HG03571 (cell line): ENCODE results near the gene MN1.

Source experiments
- ATAC-seq: cut with Tn5 transposase; IDR thresholded peaks from one replicate; pipeline ENCODE4 v1.9.1; 2021; ENCODE audit not compliant: unreplicated experiment

MN1 gene

DNA sequence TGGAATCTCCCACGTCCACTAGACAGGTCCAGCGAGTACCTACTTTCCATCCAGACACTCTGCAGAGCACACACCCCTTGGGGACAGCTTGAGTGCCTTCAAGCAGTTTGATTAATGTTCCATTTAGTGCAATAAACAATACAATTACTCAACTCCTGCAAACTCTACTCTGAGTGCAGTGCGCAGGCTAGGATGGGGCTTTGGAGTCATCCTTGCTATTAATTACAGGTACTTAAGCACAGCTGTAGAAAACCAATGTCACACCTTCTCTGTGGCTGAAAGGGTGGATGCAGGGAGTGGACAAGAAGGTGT is 82.6 kb downstream of the MN1 start:
- no peak for ATAC-seq

DNA sequence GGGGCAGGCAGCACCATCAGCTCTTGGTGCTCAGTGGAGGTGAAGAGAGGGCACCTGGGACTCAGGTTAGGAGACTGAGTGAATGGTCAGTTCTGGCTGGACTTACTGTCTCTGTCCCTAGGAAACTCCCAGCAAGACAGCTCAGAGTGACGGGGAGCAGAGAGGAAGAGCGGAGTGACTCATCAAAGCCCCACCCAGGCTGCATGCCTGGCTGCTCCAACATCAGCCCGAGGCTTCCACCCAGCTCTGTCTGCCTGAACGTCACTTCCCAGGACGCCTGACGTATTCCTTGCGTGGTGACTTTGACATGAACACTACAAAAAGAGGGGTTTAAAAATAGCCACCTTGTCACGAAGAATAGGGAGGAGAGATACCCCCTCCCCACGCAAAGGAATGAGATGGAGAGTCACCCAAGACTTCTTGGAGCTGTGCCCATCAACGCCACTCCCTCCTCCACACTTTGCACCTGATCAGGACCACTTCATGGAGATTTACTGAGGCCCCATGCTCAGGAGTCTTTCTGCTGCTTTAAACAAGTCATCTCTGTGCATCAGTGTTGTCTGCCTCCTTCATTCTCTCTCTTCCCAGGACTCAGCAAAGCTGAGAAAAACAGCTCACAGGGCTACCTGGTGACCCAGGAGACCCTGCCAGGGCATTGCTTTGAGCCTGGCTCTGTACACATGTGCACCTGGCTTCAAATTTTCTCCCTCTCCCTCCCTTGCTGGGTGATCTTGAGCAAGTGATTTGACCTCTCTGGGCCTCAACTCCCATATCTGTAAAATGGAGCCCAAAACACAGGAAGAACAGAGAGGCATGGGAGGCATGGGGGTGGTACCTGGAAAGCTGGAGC is 83.1 kb downstream of the MN1 start:
- ATAC-seq: no peak

DNA sequence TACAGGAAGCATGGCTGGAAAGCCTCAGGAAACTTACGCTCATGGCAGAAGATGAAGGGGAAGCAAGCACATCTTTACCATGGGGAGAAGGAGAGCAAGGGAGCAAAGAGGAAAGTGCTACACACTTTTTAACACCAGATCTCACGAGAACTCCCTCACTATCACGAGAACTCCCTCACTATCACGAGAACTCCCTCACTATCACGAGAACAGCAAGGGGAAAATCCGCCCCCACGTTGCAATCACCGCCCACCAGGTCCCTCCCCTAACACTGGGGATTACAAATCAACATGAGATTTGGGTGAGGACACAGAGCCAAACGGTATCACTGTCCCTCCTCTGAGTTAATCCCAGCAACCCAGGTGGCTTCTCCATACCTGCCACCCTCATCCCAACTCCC is 84.5 kb downstream of the MN1 start:
- ATAC-seq: no peak

DNA sequence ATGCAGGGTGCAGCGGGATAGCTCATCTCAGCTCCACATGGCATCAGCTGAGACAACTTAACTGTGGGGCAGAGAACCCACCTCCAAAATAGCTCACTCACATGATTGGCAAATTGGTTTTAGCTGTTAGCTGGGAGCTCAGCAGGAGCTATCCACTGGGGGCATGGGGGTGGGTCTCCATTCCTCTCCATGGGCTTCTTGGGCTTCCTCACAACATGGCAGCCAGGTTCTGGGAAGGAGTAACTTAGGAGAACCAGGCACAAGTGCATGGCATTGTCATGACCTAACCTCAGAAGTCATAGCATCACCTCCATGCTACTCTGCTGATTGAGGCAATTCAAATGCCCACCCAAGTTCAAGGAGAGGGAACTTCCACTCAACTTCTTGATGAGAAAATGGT is 85.5 kb downstream of the MN1 start:
- no peak for ATAC-seq

DNA sequence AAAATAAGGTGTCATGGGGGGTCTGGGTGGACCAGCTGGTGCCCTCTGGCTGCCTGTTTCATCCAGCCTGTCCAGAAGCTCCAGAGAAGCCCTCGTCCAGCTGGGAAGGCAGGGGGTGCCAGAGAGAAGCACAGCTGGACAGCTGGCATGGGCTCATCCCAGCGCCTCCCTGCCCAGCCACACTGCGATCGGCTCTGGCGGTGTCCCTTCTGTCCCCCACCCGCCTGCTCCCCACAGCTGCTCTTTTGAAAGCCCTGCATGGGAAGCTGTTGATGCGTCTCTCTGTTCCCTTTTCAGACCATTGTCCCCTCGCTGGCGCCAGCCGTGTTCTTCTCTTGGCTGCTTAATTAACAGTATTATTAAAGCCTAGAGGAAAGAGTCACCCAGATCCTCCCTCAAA is 86.5 kb downstream of the MN1 start:
- no peak for ATAC-seq

DNA sequence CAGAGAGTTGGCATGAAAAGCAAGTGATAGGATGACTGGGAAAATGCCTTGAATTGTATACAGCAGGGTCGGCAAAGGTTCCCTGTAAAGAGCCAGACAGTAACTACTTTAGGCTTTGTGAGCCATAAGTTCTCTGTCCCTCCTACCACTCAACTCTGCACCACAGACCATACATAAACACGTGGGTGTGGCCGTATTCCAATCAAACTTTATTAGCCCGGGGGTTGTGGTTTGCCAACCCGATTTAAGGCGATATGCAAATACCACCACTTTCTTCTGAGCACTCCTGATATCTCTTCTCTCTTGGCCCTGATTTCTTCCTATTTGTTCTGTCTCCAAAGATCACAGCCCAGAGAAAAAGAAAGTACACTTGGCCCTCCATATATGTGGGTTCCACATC is 87.5 kb downstream of the MN1 start:
- no peak for ATAC-seq

DNA sequence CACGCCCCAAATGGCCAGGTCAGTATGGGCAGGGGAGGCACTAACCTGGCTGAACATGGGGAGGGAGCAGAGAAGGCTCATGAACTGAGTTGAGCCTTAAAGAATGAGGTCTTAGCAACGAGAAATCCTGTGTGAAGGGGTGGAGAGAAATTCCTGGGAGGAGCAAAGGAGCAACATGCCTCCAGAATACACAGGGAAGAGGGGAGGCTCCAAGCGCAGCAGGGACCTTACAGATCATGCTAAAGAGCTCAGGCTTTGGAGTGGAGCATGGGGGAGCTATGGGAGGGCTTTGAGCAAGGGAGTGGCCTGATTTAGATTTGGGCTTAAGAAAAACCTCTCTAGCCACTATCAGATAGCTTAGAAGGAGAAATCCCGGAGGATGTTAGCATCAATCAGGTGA is 88.1 kb downstream of the MN1 start:
- no peak for ATAC-seq

DNA sequence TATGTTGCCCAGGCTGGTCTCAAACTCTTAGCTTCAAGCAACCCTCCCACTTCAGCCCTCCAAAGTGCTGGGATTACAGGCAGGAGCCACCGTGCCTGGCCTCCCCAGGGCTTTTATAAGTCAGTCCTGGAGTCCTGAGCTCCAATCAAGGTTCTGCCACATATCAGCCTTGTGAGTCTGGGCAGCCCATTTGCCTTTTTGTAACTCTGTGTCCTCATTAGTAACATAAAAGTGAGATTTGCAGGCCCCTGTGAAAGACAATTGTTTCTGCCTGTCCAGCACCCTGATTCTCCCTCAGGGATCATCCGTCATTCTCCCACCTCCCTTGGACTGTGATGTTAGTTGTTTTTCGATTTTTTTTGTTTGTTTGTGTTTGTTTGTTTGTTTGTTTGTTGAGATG is 89.8 kb downstream of the MN1 start:
- no peak for ATAC-seq

DNA sequence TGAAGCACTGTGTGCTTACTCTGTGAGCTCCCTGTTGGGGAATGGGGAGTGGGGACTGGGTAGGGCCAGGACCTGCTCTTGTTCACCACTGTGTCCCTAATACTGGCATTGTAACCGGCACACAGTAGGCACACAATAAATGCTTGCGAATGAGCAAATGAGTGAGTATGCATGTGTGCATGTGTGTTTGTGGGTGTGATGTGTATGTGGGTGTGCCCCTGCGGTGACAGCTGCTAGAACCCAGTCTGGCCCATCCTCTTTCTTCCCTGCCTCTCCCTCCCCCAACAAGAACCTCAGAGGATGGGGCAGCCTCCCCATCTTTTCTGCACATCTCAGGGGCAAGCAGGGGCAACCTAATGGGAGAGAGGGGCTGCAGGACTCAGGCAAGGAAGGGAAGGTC is 90.5 kb downstream of the MN1 start:
- ATAC-seq: no peak

DNA sequence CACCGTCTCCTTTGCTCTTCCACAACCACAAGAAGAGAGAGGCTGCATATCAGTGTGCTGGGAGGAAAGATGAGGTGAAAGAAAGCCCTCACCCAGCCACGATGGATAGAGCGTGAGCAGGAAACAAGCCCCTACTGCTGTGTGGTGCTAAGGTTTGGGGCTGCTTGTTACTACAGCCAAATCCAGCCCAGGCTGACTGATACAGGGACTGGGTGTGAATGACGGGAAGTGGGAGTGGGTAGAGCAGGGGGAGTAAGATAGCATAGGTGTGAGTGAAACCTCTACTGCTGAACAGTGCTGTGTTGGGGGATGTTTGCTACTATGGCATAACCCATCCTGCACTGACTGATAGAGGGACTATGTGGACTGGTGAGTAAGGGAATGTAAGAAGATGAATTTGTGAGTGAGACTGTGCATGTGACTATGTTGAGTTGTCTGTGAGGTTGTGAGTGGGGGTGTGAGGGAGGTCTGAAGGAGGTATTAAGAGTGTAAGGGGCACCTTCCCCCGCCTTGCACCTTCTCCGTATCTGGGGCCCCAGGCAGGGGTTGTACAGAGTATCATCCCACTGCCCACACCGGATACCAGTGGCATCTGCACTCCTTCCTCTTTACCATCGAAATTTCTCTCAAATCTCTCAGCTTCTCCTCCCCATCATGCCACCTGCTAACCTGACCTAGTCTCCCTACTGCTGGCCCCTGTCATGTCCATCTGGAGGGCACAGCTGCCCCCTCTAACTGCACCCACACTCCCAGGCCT is 91.5 kb downstream of the MN1 start:
- ATAC-seq: no peak

DNA sequence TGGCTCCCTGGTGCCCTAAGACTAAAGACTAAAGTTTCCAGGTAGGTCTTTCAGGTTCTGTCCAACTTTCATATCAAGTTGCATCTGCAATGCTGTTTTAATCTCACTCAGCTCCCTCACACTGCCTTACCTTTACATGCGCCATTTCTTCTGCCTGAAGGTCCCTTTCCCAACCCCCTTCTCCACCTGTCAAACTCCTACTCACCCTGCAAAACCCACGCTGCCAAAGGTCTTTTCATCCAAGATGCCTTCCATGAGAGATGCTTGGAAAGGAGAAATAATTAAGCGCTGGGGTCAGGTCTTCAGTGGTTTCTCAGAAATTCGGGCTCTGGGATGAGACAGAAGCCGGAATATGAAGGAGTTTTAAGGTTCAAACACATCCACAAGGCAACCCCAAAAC is 95.1 kb downstream of the MN1 start:
- no peak for ATAC-seq

DNA sequence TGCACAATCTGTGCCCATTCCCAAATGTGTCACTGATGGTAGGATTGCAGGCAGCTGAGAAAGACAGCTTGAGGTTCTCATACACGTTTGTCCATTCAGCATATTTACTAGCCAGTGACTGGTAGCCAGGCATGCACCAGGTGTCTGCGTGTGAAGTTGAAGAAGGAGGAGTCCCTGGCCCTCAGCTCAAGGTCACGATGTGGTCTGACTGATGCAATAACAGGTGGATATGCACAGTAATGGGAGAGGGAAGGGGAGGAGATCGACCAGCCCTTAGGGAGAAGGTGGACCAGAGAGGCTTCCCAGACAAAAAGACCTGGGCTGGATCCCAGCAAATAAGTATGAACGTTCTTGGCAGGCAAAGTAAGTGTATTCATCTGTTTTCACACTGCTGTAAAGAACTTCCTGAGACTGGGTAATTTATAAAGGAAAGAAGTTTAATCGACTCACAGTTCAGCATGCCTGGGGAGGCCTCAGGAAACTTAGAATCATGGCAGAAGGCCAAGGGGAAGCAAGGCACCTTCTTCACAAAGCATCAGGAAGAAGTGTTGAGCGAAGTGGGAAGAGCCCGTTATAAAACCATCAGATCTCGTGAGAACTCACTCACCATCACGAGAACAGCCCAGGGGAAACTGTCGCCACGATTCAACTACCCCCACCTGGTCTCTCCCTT is 96.0 kb downstream of the MN1 start:
- no peak for ATAC-seq

DNA sequence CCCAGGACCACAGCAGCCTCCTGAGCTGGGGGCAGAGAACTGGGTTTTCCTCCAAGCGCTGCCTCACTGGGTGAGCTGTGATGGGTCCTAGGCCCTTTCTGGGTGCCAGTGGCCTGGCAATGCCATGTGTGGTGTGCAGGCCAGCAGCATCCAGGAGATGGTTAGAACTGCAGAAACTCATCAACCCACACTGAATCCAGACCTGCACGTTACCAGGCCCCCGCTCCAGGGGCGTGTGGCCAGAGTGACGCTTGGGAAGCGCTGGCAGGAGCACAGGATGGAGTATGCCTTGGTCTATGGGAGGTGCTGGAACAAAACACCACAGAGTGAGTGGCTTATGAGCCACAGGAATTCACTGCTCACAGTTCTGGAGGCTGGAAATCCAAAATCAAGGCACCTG is 97.0 kb downstream of the MN1 start:
- ATAC-seq: no peak

DNA sequence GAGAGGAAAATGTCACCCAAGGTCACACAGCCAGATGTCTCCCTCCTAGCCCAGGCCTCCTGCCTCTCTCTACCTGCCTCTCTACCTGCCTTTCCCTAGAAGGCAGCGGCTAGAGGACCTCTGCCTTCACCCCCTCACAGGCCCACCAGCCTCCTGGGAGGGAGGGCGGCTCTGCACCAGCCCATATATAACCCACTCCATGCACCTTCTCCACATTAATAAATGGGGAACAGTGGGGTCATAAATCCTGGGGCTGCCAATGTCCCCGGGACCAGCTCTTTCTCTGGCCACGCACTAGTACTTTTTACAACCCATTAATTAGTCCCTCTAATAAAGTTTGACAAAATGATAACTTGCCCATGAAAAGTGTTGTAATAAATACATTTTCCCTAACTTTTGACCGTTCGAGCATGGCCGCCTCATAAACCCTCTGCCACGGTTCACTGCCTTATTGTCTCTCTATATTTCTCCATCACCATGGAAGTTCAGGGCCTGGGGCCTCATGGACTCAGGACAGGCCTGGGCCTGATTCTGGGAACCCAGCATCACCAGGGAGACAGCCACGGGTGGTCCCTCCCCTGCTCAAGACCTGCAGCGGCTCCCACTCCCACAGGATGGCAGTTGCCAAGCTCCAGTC is 102.1 kb downstream of the MN1 start:
- no peak for ATAC-seq

DNA sequence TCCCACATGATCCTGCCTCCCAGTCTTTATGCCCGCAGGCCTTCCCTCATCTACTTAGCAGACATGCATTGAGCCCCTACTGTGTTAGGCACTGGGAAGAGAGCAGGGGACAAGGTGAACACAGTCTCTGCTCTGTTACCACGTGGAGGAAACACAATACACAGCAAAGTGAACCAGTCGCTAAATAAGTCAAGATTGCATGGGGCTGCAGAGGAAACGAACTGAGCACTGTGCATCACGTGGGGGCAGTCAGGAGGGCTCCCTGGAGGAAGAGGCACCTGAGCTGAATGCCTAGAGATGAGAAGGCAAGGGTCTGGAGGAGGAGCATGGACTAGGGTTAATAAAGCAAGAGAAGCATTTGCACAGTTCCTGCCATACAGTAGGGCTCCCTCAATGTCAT is 102.7 kb downstream of the MN1 start:
- no peak for ATAC-seq
